ENCODE measurements around the gene MYO16. TPM values are rescaled to one million over a fixed set of nuclear protein-coding genes. Genes with fewer than 3 reads are reported as not detected.

Gene MYO16
- total and polyA plus RNA-seq, 2 donors = 0.16 to 0.19 TPM

DNA sequence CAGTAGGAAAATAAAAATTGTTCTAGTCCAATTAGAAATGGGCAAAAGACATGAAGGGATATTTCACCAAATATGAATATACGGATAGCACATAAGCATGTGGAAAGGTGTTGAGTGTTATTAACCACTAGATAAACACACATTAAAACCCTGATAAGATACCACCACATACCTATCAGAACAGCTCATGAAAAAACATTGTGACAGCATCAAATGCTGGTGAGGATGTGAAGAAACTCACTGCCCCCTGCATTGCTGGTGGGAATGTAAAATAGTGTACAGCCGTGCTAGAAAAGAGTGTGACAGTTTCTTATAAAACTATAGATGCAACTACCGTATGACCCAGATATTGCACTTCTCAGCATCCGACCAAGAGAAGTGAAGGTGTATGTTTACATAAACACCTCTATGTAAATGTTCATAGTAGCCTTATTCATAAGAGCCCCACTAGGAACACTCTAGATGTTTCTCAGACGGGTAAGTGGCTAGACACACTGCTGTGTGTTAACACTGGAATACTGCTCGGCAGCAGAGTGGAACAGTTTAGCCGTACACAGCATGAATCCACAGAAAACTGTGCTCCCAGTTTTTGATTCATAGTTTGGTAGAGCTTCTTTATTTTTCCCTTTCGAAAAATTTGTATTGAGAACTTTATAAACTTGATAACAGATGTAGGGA lies 321.1 kb downstream of the MYO16 start:
- Histone ChIP-seq H3K4me3 (ENCODE audit: low read length in 2 of 2) (no peak overlapping the region), H3K9me3 (ENCODE audit: control insufficient read depth in 2 of 2, insufficient read depth in 1 of 2, low read length in 1 of 2) (no peaks in the 10 kb centered on the region), H3K27me3 (ENCODE audit: control insufficient read depth in 2 of 2, insufficient read depth in 1 of 2, low read length in 1 of 2) (no peaks in the 10 kb centered on the region), H3K27ac (ENCODE audit: low read depth in 1 of 2, low read length in 1 of 2) (no peak overlapping the region), H3K4me1 (ENCODE audit: control insufficient read depth in 2 of 2, insufficient read depth in 2 of 2, low read length in 2 of 2) (no peaks in the 10 kb centered on the region), H3K36me3 (ENCODE audit: control insufficient read depth in 2 of 2, insufficient read depth in 2 of 2, low read length in 1 of 2) (no peaks in the 10 kb centered on the region)
- no peak for DNase-seq (ENCODE audit: low read depth in 6 of 9, low spot score in 9 of 9)
- 96% methylated on average over 8 of the region's 8 CpGs for WGBS

DNA sequence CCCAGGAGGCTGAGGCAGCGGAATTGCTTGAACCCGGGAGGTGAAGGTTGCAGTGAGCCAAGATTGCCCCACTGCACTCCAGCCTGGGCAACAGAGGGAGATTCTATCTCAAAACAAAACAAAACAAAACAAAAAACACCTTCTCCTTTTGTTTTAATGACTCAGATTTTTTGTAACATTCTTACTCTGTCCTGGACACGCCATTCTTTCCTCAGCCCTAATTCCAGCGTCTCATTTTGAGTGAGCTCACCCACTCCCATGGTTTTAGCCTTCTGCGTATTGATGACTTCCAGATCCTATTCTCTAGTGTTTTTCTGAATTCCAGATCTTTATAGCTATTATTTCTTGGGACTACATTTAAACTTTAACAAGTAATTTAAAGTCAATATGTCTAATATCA lies 326.3 kb downstream of the MYO16 start:
- H3K4me3 ChIP-seq (ENCODE audit: low read length in 2 of 2) = no peak overlapping the region
- 97% methylated on average over 5 of the region's 5 CpGs for WGBS

DNA sequence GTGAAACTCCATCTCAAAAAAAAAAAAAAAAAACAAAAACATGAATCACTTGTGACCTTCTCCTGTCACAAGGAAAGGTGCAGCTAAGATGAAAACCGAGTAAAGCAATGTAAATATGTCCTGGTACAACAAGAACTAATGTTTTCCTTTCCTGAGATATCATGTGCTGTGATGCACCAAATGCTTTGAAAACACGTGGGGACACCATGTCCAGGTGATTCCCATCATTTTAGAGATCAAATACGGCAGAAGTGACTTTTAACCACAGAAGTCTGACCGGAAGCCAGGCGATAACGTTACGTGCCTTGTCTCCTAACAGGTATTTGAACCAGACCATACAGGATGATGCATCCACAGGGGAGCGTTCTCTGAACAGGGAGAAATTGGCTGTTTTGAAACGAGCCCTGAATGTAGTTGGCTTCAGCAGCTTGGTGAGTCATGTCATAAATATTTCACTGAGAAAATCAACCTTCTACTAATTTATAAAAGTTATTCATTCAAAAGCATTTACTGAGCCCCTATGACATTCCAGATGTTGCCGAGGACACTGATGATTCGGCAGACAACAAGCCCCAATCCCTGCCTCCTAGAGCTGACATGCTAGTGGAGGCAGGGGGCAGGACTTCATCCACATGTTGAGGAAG lies 328.1 kb downstream of the MYO16 start:
- 90% methylated on average over 11 of the region's 11 CpGs for WGBS
- DNase-seq (ENCODE audit: low read depth in 6 of 9, low spot score in 9 of 9) = no peak
- Histone ChIP-seq H3K4me1 (ENCODE audit: control insufficient read depth in 2 of 2, insufficient read depth in 2 of 2, low read length in 2 of 2) (no peaks in the 10 kb centered on the region), H3K9me3 (ENCODE audit: control insufficient read depth in 2 of 2, insufficient read depth in 1 of 2, low read length in 1 of 2) (no peaks in the 10 kb centered on the region), H3K36me3 (ENCODE audit: control insufficient read depth in 2 of 2, insufficient read depth in 2 of 2, low read length in 1 of 2) (no peaks in the 10 kb centered on the region), H3K4me3 (ENCODE audit: low read length in 2 of 2) (no peak overlapping the region), H3K27me3 (ENCODE audit: control insufficient read depth in 2 of 2, insufficient read depth in 1 of 2, low read length in 1 of 2) (no peaks in the 10 kb centered on the region), H3K27ac (ENCODE audit: low read depth in 1 of 2, low read length in 1 of 2) (no peak overlapping the region)

More for the DNA sequence above, 326.3 kb downstream of the MYO16 start:
- no peak overlapping the region for H3K27ac ChIP-seq (ENCODE audit: low read depth in 1 of 2, low read length in 1 of 2)
- no peaks in the 10 kb centered on the region for H3K36me3 ChIP-seq (ENCODE audit: control insufficient read depth in 2 of 2, insufficient read depth in 2 of 2, low read length in 1 of 2)
- H3K4me1 ChIP-seq (ENCODE audit: control insufficient read depth in 2 of 2, insufficient read depth in 2 of 2, low read length in 2 of 2) = no peaks in the 10 kb centered on the region
- DNase-seq (ENCODE audit: low read depth in 6 of 9, low spot score in 9 of 9) = no peak
- no peaks in the 10 kb centered on the region for H3K9me3 ChIP-seq (ENCODE audit: control insufficient read depth in 2 of 2, insufficient read depth in 1 of 2, low read length in 1 of 2)
- H3K27me3 ChIP-seq (ENCODE audit: control insufficient read depth in 2 of 2, insufficient read depth in 1 of 2, low read length in 1 of 2) = no peaks in the 10 kb centered on the region

DNA sequence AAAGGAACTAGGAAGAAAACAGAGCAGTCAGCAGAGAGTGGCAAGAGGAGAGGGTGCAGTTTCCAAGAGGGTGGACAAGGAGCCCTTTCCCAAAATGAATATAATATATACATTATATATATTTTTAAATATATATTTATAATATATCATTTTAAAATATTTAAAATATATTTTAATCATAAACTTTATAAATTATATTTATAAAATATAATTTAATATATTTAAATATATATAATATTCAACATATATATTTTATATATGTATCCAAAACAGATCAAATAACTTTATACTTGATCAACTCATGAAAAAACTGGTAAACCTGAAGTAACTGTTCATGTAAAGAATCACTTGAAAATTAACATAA lies 328.6 kb downstream of the MYO16 start:
- Histone ChIP-seq H3K36me3 (ENCODE audit: control insufficient read depth in 2 of 2, insufficient read depth in 2 of 2, low read length in 1 of 2) (no peaks in the 10 kb centered on the region), H3K27me3 (ENCODE audit: control insufficient read depth in 2 of 2, insufficient read depth in 1 of 2, low read length in 1 of 2) (no peaks in the 10 kb centered on the region), H3K4me1 (ENCODE audit: control insufficient read depth in 2 of 2, insufficient read depth in 2 of 2, low read length in 2 of 2) (no peaks in the 10 kb centered on the region), H3K27ac (ENCODE audit: low read depth in 1 of 2, low read length in 1 of 2) (no peak overlapping the region), H3K4me3 (ENCODE audit: low read length in 2 of 2) (no peak overlapping the region), H3K9me3 (ENCODE audit: control insufficient read depth in 2 of 2, insufficient read depth in 1 of 2, low read length in 1 of 2) (no peaks in the 10 kb centered on the region)
- no peak for DNase-seq (ENCODE audit: low read depth in 6 of 9, low spot score in 9 of 9)

DNA sequence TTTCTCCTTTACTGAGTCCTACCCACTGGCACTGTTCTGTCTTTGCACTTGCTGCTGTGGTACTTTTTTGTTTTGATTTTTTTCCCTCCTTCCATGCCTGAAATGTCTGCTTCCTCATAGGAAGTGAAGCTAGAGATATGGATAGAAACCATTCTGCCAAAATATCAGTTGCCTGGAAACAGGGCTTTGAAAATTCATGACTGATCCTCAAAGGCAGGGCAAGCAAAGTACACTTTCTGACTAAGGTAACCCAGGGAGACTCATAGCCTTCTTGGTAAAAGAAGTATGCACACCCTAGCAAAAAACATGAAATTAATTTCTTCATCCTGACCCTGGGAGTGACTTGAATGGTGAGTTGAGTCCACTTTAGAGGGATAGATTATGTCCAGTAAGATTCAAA lies 329.8 kb downstream of the MYO16 start:
- no peaks in the 10 kb centered on the region for H3K4me1 ChIP-seq (ENCODE audit: control insufficient read depth in 2 of 2, insufficient read depth in 2 of 2, low read length in 2 of 2)
- no peak for DNase-seq (ENCODE audit: low read depth in 6 of 9, low spot score in 9 of 9)
- no peaks in the 10 kb centered on the region for H3K36me3 ChIP-seq (ENCODE audit: control insufficient read depth in 2 of 2, insufficient read depth in 2 of 2, low read length in 1 of 2)
- no peaks in the 10 kb centered on the region for H3K27me3 ChIP-seq (ENCODE audit: control insufficient read depth in 2 of 2, insufficient read depth in 1 of 2, low read length in 1 of 2)
- H3K27ac ChIP-seq (ENCODE audit: low read depth in 1 of 2, low read length in 1 of 2) = no peak overlapping the region
- no peaks in the 10 kb centered on the region for H3K9me3 ChIP-seq (ENCODE audit: control insufficient read depth in 2 of 2, insufficient read depth in 1 of 2, low read length in 1 of 2)
- no peak overlapping the region for H3K4me3 ChIP-seq (ENCODE audit: low read length in 2 of 2)

DNA sequence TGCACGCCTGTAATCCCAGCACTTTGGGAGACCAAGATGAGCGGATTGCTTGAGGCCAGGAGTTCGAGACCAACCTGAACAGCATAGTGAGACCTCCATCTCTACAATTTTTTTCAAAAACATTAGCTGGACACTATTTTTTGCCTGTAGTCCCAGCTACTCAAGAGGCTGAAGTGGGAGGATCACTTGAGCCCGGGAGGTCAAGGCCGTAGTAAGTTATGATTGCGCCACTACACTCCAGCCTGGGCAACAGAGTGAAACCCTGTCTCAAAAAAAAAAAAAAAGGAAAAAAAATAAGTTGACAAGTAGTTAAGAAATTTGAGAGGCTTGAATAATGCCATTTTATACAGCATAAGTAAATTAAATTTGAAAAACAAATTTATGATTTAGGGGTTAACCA lies 330.6 kb downstream of the MYO16 start:
- Histone ChIP-seq H3K36me3 (ENCODE audit: control insufficient read depth in 2 of 2, insufficient read depth in 2 of 2, low read length in 1 of 2) (no peaks in the 10 kb centered on the region), H3K27ac (ENCODE audit: low read depth in 1 of 2, low read length in 1 of 2) (no peak overlapping the region), H3K4me1 (ENCODE audit: control insufficient read depth in 2 of 2, insufficient read depth in 2 of 2, low read length in 2 of 2) (no peaks in the 10 kb centered on the region), H3K27me3 (ENCODE audit: control insufficient read depth in 2 of 2, insufficient read depth in 1 of 2, low read length in 1 of 2) (no peaks in the 10 kb centered on the region), H3K4me3 (ENCODE audit: low read length in 2 of 2) (no peak overlapping the region), H3K9me3 (ENCODE audit: control insufficient read depth in 2 of 2, insufficient read depth in 1 of 2, low read length in 1 of 2) (no peaks in the 10 kb centered on the region)
- WGBS = 95% methylated on average over 6 of the region's 6 CpGs
- no peak for DNase-seq (ENCODE audit: low read depth in 6 of 9, low spot score in 9 of 9)

DNA sequence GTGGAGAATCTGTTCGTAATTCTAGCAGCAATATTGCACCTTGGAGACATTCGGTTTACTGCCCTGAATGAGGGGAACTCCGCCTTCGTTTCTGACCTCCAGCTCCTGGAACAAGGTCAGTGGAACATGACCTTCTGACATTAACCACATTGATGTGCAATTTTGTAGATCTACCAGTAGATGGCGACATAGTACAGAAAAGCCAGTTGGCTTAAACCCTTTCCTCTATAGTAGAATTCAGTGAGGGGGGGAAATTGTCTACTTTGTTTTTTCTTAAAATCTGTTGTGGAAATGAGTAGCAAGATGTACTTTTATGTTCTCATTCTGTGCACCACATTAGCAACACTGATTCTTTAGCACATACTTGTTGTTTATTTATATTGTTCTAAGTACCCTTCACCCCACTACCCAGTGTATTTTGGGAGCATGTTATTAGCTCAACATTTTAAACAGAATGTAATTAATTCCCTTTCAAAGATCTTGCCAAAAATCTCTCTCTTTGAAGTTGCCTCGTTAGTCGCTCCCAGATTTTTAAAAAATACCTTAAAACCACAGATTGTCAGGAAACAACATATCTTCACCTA lies 332.2 kb downstream of the MYO16 start:
- Histone ChIP-seq H3K36me3 (ENCODE audit: control insufficient read depth in 2 of 2, insufficient read depth in 2 of 2, low read length in 1 of 2) (no peaks in the 10 kb centered on the region), H3K27me3 (ENCODE audit: control insufficient read depth in 2 of 2, insufficient read depth in 1 of 2, low read length in 1 of 2) (no peaks in the 10 kb centered on the region), H3K27ac (ENCODE audit: low read depth in 1 of 2, low read length in 1 of 2) (no peak overlapping the region), H3K4me3 (ENCODE audit: low read length in 2 of 2) (no peak overlapping the region), H3K9me3 (ENCODE audit: control insufficient read depth in 2 of 2, insufficient read depth in 1 of 2, low read length in 1 of 2) (no peaks in the 10 kb centered on the region), H3K4me1 (ENCODE audit: control insufficient read depth in 2 of 2, insufficient read depth in 2 of 2, low read length in 2 of 2) (no peaks in the 10 kb centered on the region)
- WGBS = 21% methylated on average over 7 of the region's 7 CpGs
- DNase-seq (ENCODE audit: low read depth in 6 of 9, low spot score in 9 of 9) = peak; percentile 13 to 63 (median 31)

DNA sequence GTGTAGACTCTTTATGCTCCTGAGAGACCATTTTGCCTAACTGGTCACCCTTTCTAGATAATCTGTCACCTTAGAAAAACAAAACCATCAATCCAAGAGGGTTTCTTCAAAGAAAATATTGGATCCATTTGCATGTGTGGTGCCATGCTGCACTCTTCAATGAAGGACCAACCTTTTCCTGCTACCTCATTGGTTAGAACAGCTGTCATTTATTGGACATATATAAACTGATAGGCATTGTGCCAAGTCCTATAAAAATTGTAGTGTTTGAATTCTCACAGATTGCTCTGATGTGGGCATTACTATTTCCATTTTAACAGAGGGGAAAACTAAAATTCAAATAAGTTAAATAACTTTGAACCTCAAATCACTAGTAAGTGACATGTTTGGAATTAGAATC lies 333.2 kb downstream of the MYO16 start:
- Histone ChIP-seq H3K9me3 (ENCODE audit: control insufficient read depth in 2 of 2, insufficient read depth in 1 of 2, low read length in 1 of 2) (no peaks in the 10 kb centered on the region), H3K4me1 (ENCODE audit: control insufficient read depth in 2 of 2, insufficient read depth in 2 of 2, low read length in 2 of 2) (no peaks in the 10 kb centered on the region), H3K27me3 (ENCODE audit: control insufficient read depth in 2 of 2, insufficient read depth in 1 of 2, low read length in 1 of 2) (no peaks in the 10 kb centered on the region), H3K36me3 (ENCODE audit: control insufficient read depth in 2 of 2, insufficient read depth in 2 of 2, low read length in 1 of 2) (no peaks in the 10 kb centered on the region), H3K27ac (ENCODE audit: low read depth in 1 of 2, low read length in 1 of 2) (no peak overlapping the region), H3K4me3 (ENCODE audit: low read length in 2 of 2) (no peak overlapping the region)
- DNase-seq (ENCODE audit: low read depth in 6 of 9, low spot score in 9 of 9) = no peak

DNA sequence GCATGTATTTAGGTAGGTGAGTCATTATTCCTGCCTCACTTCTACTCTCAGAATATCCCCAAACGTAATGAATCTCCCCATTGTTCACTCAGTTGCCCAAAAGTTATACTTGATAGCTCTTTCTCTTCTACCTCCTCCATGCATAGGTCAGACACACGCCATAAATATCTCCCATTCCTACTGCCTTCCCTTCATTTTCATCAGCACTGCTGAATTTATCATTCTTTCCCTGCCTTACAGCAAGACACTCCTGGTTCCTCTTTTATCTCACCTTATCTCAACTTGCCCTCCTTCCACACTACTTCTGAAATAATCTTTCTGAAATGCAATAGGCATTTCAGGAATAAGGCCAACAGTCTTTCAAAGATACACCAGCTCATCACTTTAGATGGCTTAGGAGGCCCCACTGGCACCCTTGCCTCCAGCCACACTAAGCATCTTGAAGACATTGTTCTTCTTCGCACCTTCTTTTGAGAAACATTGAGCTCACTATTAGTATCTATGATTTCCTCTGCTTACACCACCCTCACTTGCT lies 333.9 kb downstream of the MYO16 start:
- no peaks in the 10 kb centered on the region for H3K4me1 ChIP-seq (ENCODE audit: control insufficient read depth in 2 of 2, insufficient read depth in 2 of 2, low read length in 2 of 2)
- H3K9me3 ChIP-seq (ENCODE audit: control insufficient read depth in 2 of 2, insufficient read depth in 1 of 2, low read length in 1 of 2) = no peaks in the 10 kb centered on the region
- DNase-seq (ENCODE audit: low read depth in 6 of 9, low spot score in 9 of 9) = no peak
- no peaks in the 10 kb centered on the region for H3K36me3 ChIP-seq (ENCODE audit: control insufficient read depth in 2 of 2, insufficient read depth in 2 of 2, low read length in 1 of 2)
- no peak overlapping the region for H3K27ac ChIP-seq (ENCODE audit: low read depth in 1 of 2, low read length in 1 of 2)
- no peak overlapping the region for H3K4me3 ChIP-seq (ENCODE audit: low read length in 2 of 2)
- H3K27me3 ChIP-seq (ENCODE audit: control insufficient read depth in 2 of 2, insufficient read depth in 1 of 2, low read length in 1 of 2) = no peaks in the 10 kb centered on the region
- 92% methylated on average over 3 of the region's 3 CpGs for WGBS
